Stimulated activated naive CD8-positive, alpha-beta T cell treated with anti-CD3 and anti-CD28 coated beads, Interleukin-15, Interleukin-2, amounts not matched to agents 100 U/mL and 50 U/mL, for 24 hours (primary cell): ENCODE data around the gene MRPL49.
"Not testable (repeated sequence)": the region's sequence is repeated elsewhere in the genome, so short reads cannot be mapped to it uniquely, and the experiment has no call there.

ENCODE experiments used
- ATAC-seq: fragments of 150-1000 bp; cut with Tn5 transposase; one replicate; pipeline ENCODE4 v1.10.0; 2021
- DNase-seq: peaks from one replicate; pipeline ENCODE4 v3.0.0; 2021

The MRPL49 gene

DNA sequence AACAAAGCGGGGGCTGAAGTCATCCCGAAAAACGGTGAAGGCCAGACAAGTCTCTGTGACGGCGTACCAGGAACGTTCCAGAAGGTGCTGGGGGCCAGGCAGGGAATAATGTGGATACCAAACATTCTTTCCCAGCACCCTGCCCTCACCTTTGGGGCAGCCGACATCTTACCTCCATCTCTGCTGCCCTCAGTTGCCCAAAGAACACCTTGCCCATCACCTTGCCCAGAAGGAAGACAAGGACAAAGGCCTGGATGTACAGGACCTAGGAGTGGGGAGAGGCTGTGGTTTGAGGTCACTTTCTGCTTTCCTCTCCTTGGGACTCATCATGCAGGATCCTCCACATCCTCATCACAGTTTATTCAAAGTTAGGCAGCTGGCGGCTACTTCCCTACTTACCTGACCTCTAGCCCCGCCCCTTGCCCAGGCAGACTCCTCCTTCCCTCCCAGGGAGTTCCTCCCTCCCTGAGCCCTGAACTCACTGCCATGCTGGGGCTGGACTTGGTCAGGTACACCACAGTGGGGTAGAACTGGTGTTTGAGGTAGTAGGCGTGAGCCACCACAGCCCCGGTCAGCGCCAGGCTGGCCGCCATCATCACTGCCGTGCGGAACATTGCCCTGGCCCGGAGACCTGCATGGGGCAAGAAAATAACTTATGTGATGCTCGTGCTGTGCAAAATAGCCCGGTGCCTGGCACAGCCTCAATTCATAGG, 11.0 kb downstream of the MRPL49 start:
- DNase-seq (peak; percentile 74), ATAC-seq (no peak)

- DNase-seq, result peak; percentile 13
- no peak for ATAC-seq
Measured at GRCh38 chr11:65133724-65134123, 11.6 kb downstream of the MRPL49 start.

GRCh38 chr11:65134240-65134951, 12.3 kb downstream of the MRPL49 start, which contains the start of gene SYVN1:
Gene SYVN1, minus strand, starts transcription at chr11:65134519. Its CDS starts 918 bp downstream, at chr11:65133601.
- ATAC-seq (peak; percentile 85), DNase-seq (peak; percentile 93)

GRCh38 chr11:65134952-65135632, 13.0 kb downstream of the MRPL49 start:
- peak; percentile 86 for ATAC-seq
- DNase-seq, result peak; percentile 81

- no peak for DNase-seq
- ATAC-seq, result no peak
Measured at GRCh38 chr11:65135633-65136145, 13.6 kb downstream of the MRPL49 start.

DNA sequence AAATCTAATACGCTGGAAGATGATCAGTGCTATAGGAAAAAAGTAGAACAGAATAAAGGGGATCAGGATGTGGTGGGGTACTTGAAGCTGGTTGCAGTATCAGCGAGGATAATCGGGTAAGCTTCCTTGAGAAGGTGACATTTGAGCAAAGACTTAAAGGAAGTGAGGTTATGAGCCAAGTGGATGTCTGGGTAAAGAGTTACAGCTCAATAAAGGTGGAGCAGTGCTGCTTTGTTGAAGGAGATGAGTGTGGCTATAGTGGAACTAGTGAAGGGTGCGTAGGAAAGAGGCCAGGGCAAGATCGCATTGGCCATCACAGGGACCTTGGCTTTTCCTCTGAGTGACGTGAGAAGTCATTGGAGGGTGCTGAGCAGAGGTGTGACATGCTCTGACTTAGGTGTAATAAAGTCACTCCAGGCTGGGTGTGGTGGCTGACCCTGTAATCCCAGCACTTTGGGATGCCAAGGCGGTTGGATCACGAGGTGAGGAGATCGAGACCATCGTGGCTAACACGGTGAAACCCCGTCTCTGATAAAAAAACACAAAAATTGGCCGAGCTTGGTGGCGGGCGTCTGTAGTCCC, 14.5 kb downstream of the MRPL49 start:
- no peak for DNase-seq

DNA sequence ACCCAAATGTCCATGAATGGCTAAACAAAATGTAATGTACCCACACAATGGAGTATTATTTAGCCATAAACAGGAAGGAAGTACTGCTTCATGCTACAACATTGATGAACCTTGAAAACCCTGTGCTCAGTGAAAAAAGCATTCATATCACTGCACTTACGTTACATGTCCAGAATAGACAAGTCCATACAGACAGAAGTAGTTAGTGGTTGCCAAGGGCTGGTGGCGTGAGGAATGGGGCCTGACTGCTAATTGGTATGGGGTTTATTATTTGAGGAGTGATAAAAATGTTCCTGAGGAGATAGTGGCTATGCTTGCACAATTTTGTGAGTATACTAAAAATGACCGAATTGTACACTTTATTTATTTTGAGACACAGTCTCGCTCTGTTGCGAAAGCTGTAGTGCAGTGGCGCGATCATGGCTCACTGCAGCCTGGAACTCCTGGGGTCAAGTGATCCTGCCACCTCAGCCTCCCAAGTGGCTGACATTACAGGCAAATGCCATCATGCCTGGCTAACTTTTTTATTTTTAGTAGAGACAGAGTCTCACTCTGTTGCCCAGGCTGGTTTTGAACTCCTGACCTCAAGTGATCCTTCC, 19.9 kb downstream of the MRPL49 start:
- ATAC-seq, result no peak
- DNase-seq, result no peak

More for the DNA sequence above, 14.5 kb downstream of the MRPL49 start:
- ATAC-seq, result no peak

- ATAC-seq (no peak), DNase-seq (no peak)
Measured at GRCh38 chr11:65147352-65148075, 25.4 kb downstream of the MRPL49 start.

DNA sequence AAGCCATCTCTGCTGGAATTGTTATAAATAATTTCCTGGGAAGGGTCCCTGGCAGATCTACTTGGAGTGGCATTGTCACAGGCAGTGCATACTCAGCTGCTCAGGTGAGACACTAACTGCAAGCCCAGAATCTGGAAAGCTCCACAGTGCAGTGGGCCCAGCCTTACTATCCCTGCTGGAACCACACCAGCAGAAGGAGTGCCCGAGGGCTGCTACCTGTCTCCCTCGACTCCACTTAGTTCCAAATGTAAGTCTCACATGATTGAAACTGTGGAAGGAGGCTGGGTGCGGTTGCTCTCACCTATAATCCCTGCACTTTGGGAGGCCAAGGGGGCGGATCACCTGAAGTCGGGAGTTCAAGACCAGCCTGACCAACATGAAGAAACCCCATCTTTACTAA, 26.5 kb downstream of the MRPL49 start:
- no peak for DNase-seq
- no peak for ATAC-seq

- not testable (repeated sequence) for ATAC-seq, DNase-seq
Measured at GRCh38 chr11:65150131-65150508, 28.0 kb downstream of the MRPL49 start.

GRCh38 chr11:65150509-65151299, 28.6 kb downstream of the MRPL49 start:
- DNase-seq, result peak; percentile 52
- ATAC-seq, result peak; percentile 85

- DNase-seq, result no peak
- ATAC-seq, result no peak
Measured at GRCh38 chr11:65151331-65151899, 29.3 kb downstream of the MRPL49 start.

GRCh38 chr11:65152122-65152521, 30.0 kb downstream of the MRPL49 start:
- ATAC-seq (no peak), DNase-seq (no peak)

- no peak for ATAC-seq
- DNase-seq, result no peak
Measured at GRCh38 chr11:65156256-65156655, 34.1 kb downstream of the MRPL49 start.

DNA sequence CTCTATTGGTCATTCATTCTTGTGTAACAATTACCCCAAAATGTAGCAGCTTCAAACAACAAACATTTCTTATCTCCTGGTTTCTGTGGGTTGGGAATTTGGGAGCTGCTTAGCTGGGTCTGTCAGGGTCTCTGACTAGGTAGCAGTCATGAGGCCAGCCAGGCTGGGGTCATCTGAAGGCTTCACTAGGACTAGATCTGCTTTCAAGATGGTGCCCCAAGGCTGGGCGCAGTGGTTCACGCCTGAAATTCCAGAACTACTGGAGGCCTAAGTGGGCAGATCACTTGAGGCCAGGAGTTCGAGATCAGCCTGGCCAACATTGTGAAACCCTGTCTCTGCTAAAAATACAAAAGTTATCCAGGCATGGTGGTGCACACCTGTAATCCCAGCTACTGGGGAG, 34.8 kb downstream of the MRPL49 start:
- no peak for ATAC-seq
- no peak for DNase-seq

DNA sequence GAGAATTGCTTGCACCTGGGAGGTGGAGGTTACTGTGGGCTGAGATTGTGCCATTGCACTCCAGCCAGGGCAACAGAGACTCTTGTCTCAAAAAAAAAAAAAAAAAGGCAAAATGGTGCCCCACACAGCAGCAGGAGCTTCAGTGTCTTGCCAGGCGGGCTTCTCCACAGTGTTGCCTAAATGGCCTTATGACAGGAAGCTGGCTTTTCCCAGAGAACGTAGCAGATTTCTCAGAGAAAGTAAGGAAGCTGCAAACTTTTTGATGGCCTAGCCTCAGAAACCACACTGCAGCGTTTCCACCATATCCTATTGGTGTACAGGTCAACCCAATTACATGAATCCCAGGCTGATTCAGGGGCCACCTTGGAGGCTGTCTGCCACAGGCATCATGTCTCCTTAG, 35.2 kb downstream of the MRPL49 start:
- DNase-seq, result no peak
- no peak for ATAC-seq

DNA sequence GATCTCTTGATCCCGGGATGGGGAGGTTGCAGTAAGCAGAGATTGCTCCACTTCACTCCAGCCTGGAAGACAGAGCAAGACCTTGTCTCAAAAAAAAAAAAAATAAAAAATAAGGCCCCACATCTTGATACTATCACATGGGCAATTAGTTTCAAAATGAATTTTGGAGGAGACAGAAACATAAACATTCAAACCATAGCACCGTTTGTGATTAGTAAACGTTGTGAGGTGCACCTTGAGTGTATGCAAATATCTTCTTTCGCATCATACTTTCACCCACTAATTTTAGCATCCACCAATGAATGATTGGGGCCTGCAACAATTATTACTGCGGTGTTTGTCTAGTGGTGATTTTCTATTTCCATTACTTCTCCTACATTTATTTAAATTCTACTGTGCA, 36.9 kb downstream of the MRPL49 start:
- no peak for DNase-seq
- no peak for ATAC-seq

- DNase-seq, result no peak
- ATAC-seq, result no peak
Measured at GRCh38 chr11:65160643-65161042, 38.5 kb downstream of the MRPL49 start.

DNA sequence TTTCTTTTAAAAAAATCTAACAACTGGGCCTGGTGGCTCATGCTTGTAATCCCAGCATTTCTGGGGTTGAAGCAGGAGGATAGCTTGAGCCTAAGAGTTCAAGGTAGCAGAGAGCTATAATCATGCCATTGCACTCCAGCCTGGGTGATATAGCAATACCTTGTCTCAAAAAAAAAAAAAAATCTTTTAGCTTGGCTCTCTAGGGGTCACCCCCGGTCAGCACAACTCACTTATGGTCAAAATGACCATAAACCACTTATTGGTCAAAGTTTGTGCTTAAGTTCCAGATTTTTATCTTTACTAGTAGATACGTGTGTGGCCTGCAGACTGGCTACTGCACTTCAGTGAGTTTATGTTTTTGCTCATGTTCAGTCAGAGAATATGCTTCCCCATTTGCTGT, 41.6 kb downstream of the MRPL49 start:
- ATAC-seq, result no peak
- no peak for DNase-seq
